ENCODE results near the gene PLCH1.

PLCH1 gene

DNA sequence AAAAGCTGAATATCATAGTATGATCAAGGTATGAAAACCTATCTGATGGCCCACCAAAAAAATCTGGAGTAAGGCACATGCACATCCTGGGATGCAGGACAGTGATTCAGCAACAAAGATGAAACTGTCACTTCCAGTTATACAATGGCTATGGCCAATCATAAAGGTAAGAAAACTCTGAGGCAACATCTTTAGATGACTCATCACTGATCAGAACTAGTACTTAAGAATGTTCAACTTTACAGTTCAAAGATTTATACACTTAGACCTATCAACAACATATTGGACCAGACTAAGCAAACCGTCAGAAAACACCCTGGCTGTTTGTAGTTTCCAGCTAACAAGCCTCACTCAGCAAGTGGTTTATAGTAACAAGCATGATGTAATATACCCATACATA, 21.3 kb upstream of the PLCH1 start:
- no peak for TF ChIP-seq POLR2AphosphoS5 (IDR thresholded peaks at IDR 0.05; ENCODE audit: low read depth)
- TF ChIP-seq, protein P1, sequence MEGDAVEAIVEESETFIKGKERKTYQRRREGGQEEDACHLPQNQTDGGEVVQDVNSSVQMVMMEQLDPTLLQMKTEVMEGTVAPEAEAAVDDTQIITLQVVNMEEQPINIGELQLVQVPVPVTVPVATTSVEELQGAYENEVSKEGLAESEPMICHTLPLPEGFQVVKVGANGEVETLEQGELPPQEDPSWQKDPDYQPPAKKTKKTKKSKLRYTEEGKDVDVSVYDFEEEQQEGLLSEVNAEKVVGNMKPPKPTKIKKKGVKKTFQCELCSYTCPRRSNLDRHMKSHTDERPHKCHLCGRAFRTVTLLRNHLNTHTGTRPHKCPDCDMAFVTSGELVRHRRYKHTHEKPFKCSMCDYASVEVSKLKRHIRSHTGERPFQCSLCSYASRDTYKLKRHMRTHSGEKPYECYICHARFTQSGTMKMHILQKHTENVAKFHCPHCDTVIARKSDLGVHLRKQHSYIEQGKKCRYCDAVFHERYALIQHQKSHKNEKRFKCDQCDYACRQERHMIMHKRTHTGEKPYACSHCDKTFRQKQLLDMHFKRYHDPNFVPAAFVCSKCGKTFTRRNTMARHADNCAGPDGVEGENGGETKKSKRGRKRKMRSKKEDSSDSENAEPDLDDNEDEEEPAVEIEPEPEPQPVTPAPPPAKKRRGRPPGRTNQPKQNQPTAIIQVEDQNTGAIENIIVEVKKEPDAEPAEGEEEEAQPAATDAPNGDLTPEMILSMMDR (IDR thresholded peaks at IDR 0.05; ENCODE audit: insufficient read depth, low read length), result no peak
- TF ChIP-seq SPI1 (IDR thresholded peaks at IDR 0.05; ENCODE audit: borderline replicate concordance, low read depth), result no peak
- no peak for TF ChIP-seq GABPA (IDR thresholded peaks at IDR 0.05; ENCODE audit: low read depth)
- TF ChIP-seq, protein P2, sequence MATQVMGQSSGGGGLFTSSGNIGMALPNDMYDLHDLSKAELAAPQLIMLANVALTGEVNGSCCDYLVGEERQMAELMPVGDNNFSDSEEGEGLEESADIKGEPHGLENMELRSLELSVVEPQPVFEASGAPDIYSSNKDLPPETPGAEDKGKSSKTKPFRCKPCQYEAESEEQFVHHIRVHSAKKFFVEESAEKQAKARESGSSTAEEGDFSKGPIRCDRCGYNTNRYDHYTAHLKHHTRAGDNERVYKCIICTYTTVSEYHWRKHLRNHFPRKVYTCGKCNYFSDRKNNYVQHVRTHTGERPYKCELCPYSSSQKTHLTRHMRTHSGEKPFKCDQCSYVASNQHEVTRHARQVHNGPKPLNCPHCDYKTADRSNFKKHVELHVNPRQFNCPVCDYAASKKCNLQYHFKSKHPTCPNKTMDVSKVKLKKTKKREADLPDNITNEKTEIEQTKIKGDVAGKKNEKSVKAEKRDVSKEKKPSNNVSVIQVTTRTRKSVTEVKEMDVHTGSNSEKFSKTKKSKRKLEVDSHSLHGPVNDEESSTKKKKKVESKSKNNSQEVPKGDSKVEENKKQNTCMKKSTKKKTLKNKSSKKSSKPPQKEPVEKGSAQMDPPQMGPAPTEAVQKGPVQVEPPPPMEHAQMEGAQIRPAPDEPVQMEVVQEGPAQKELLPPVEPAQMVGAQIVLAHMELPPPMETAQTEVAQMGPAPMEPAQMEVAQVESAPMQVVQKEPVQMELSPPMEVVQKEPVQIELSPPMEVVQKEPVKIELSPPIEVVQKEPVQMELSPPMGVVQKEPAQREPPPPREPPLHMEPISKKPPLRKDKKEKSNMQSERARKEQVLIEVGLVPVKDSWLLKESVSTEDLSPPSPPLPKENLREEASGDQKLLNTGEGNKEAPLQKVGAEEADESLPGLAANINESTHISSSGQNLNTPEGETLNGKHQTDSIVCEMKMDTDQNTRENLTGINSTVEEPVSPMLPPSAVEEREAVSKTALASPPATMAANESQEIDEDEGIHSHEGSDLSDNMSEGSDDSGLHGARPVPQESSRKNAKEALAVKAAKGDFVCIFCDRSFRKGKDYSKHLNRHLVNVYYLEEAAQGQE (IDR thresholded peaks at IDR 0.05; ENCODE audit: insufficient replicate concordance, low read depth), result no peak
- DNase-seq (ENCODE audit: low read depth in 1 of 2, low spot score in 1 of 2), result no peak
- no peaks in the 10 kb centered on the region for H3K27me3 ChIP-seq (ENCODE audit: insufficient read depth, poor library complexity, severe bottlenecking)
- no peak overlapping the region for H3K27ac ChIP-seq (replicated peaks)
- no peak overlapping the region for H3K4me3 ChIP-seq (replicated peaks; ENCODE audit: insufficient read depth, low read length)

DNA sequence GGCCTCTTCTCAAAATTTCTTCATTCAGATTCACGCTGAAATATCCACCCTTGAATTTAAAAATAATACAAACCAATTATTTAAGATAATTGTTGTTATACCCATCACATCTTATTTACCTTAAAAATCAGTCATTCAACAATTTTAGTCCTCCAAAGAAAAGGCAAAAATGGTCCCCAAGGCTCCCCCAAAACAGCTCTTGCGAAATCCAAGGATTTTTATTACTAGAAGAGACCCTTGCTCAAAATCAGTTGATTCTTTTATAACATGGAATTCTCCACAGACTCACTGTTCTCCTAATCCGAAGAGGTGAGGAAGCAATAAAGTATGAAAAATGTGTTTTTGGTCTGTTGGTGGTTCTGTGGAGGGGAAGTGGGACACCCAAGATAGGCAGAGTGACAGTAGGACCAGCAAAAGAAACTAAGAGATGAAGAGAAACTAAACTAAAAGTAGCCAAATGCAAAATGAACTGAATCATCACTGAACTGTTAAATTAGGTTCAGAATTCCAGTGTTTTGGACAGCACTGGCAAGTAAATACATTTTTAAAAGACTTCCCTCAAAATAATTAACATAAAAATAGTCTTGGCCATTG, 19.1 kb upstream of the PLCH1 start:
- Histone ChIP-seq H3K4me3 (replicated peaks; ENCODE audit: insufficient read depth, low read length) (no peak overlapping the region), H3K27ac (replicated peaks) (no peak overlapping the region), H3K27me3 (ENCODE audit: insufficient read depth, poor library complexity, severe bottlenecking) (no peaks in the 10 kb centered on the region)
- TF ChIP-seq POLR2AphosphoS5 (IDR thresholded peaks at IDR 0.05; ENCODE audit: low read depth), result no peak
- TF ChIP-seq, protein P1 (IDR thresholded peaks at IDR 0.05; ENCODE audit: insufficient read depth, low read length), result no peak
- DNase-seq (ENCODE audit: low read depth in 1 of 2, low spot score in 1 of 2), result no peak

DNA sequence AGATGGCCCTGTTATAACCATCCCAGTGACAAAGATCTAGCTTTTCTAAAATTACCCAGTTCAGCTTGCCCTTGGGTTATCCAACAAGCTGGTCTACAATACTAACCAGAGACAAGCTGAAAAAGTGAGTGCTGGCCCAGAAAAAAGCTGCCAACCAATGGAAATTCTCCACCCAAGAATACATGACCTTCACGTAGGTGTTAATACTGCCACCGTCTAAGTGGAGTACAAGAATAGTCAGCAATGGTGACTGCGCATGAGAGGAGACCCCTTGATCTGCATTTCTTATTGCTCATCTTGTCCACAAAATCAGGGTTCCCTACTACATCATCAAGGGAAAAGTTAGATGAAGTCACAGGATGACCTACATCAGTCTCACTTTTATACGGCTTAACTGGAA, 15.8 kb upstream of the PLCH1 start:
- no peak overlapping the region for H3K4me3 ChIP-seq (replicated peaks; ENCODE audit: insufficient read depth, low read length)
- DNase-seq (ENCODE audit: low read depth in 1 of 2, low spot score in 1 of 2), result no peak
- no peak for TF ChIP-seq SPI1 (IDR thresholded peaks at IDR 0.05; ENCODE audit: borderline replicate concordance, low read depth)
- no peak for TF ChIP-seq GABPA (IDR thresholded peaks at IDR 0.05; ENCODE audit: low read depth)
- TF ChIP-seq, protein P1 (IDR thresholded peaks at IDR 0.05; ENCODE audit: insufficient read depth, low read length), result no peak
- TF ChIP-seq, protein P2 (IDR thresholded peaks at IDR 0.05; ENCODE audit: insufficient replicate concordance, low read depth), result no peak
- no peak for TF ChIP-seq POLR2AphosphoS5 (IDR thresholded peaks at IDR 0.05; ENCODE audit: low read depth)
- no peak overlapping the region for H3K27ac ChIP-seq (replicated peaks)
- no peaks in the 10 kb centered on the region for H3K27me3 ChIP-seq (ENCODE audit: insufficient read depth, poor library complexity, severe bottlenecking)

DNA sequence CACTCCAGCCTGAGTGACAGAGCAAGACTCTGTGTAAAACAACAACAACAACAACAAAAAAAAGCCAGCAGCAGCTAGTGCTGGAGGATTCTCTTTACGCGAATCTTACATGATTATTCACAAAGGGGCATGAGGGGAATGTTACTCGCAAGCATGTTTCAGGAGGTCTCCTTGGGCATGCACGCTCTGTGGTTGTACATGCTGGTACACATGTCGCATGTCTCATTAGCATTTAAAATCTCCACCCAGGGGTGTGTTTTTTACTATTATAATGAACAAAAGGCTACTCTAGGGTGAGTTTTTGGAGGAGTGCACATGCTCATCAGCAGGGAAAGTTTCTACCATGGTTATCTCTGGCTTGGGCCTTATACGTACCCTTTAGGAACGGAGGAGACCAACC, 12.7 kb upstream of the PLCH1 start:
- Histone ChIP-seq H3K27me3 (ENCODE audit: insufficient read depth, poor library complexity, severe bottlenecking) (no peaks in the 10 kb centered on the region), H3K27ac (replicated peaks) (no peak overlapping the region), H3K4me3 (replicated peaks; ENCODE audit: insufficient read depth, low read length) (no peak overlapping the region)
- TF ChIP-seq, protein P2 (IDR thresholded peaks at IDR 0.05; ENCODE audit: insufficient replicate concordance, low read depth), result no peak
- TF ChIP-seq SPI1 (IDR thresholded peaks at IDR 0.05; ENCODE audit: borderline replicate concordance, low read depth), result no peak
- TF ChIP-seq POLR2AphosphoS5 (IDR thresholded peaks at IDR 0.05; ENCODE audit: low read depth), result no peak
- TF ChIP-seq, protein P1 (IDR thresholded peaks at IDR 0.05; ENCODE audit: insufficient read depth, low read length), result no peak
- TF ChIP-seq GABPA (IDR thresholded peaks at IDR 0.05; ENCODE audit: low read depth), result no peak
- no peak for DNase-seq (ENCODE audit: low read depth in 1 of 2, low spot score in 1 of 2)

All from HL-60 (cell line).